22Rv1 (cell line): Measurements from ENCODE around the gene PRDM2.

Source experiments
- H3K27ac ChIP-seq: fragments of 450-650 bp; 2 replicates; pipeline ENCODE4 v1.5.1; 2017
- ZFX ChIP-seq: fragments of 450-650 bp; IDR thresholded peaks from 2 replicates; pipeline ENCODE4 v1.6.1; 2017; ENCODE audit warnings: antibody characterized with exemption, borderline replicate concordance
- TF ChIP-seq, protein P1 (sequence below): fragments of 450-650 bp; IDR thresholded peaks from 2 replicates; pipeline ENCODE4 v1.5.1; 2017; ENCODE audit warnings: mild to moderate bottlenecking

Gene PRDM2

DNA sequence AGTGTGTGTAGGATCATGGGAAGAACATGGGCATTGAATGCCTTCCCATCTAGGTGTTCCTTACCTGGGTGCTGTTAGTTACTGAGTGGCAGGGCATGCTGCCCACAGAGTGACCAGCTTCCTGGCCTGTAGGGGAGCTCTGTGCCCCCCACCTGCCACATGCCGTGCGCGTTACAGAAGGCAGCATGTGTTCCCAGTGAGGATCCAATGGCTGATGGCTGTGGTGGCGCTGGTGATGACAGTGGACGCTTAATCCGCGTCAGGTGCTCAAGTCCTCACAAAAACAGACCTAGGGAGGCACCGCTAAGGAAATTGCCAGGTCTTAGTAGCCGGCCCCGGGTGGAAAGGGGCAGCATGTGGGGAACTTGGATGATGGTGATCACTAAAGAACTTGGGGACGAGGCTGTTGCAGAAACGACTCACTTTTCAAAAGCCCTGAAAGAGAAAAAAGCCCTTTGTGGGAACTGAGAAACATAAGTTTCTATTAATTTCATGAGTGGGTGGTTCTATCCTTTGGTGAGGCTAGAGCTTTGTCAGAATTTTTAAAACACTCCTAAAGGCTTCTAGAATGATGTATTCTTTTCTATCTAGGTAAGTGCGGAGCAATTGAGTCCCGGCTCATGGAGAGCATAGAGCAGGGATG lies 93.2 kb downstream of the PRDM2 start:
- no peak overlapping the region for H3K27ac ChIP-seq
- TF ChIP-seq ZFX, result no peak
- TF ChIP-seq, protein P1, sequence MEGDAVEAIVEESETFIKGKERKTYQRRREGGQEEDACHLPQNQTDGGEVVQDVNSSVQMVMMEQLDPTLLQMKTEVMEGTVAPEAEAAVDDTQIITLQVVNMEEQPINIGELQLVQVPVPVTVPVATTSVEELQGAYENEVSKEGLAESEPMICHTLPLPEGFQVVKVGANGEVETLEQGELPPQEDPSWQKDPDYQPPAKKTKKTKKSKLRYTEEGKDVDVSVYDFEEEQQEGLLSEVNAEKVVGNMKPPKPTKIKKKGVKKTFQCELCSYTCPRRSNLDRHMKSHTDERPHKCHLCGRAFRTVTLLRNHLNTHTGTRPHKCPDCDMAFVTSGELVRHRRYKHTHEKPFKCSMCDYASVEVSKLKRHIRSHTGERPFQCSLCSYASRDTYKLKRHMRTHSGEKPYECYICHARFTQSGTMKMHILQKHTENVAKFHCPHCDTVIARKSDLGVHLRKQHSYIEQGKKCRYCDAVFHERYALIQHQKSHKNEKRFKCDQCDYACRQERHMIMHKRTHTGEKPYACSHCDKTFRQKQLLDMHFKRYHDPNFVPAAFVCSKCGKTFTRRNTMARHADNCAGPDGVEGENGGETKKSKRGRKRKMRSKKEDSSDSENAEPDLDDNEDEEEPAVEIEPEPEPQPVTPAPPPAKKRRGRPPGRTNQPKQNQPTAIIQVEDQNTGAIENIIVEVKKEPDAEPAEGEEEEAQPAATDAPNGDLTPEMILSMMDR, result no peak

DNA sequence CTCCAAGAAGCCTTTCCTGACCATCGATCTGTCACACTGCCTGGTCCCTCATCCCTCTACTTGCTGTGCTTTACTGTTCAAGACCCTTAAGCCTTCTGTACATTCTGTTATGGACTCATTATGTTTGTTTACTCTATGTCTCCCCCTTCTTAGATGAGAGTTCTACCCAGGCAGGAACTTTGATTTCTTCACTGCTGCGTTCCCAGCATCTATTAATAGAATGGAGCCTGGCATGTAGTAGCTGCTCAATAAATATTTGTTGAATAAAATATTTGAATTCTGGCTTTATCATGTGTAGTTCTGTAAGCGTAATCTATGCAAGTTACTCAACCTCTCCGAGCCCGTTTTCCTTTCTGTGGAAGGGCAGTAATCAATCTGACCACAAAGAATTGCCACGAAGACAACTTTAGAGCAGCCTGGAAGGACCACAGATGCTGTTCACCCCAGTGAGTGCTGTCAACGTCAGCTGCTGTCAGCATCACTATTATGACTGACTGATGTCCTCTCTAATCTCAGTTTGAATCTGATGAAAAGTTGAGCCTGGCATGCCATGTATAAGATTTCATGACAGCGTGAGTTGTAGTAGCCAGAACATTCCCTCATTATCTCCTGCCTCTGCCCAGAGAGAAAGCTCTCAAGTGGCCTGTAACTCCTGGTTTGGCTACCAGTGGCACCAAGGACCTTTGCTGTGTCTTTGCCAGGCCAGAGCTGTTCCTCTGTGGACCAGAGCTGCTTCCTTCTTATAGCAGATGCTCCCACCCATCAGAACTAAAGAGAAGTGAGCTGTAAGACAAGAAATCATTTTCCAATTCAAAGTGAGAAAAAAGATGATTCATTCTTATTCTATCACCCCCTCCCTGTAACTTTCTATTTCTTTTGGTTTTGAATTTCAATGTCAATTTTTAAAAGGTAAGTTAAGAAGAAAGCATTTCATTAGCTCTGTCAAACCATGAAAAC lies 94.5 kb downstream of the PRDM2 start:
- no peak for TF ChIP-seq ZFX
- TF ChIP-seq, protein P1, result no peak
- no peak overlapping the region for H3K27ac ChIP-seq

DNA sequence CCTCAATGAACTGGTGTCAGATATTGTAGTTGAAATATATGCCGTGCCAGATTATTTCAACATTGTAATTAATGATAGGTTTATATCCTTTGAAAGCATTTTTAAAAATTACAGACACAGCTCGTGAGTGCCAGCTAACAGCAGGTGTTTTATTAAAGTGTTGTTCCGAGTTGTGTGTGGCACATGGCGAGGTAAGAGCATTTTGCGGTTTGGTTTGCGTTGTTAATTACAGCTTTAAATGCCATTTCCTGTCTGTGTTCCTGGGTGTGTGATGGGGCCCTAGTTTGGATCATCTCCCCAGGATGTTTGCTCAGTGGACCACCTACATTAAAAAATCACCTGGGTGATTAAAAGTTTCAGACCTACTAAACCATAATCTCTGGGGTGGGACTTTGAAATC lies 97.4 kb downstream of the PRDM2 start:
- no peak for TF ChIP-seq ZFX
- TF ChIP-seq, protein P1, result no peak
- H3K27ac ChIP-seq, result no peak overlapping the region

DNA sequence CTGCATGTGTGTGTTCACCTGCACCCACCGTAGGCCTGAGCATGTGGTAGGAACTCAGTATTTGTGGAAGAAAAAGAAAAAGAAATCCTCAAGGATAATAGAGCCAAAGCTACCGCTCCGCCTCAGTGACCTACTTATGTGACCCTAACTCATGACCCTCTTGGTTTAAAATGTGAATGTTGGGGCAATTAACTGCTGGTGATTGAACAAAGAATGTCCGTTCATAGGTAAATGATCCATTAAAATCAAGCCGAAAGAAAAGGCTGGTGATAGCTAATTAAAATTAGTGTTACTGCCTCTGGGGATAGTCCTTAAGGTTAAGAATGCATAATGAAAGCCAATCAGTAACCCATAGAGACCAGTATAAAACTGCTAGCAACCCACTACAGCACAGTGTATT lies 98.1 kb downstream of the PRDM2 start:
- TF ChIP-seq, protein P1, result no peak
- no peak for TF ChIP-seq ZFX
- no peak overlapping the region for H3K27ac ChIP-seq

DNA sequence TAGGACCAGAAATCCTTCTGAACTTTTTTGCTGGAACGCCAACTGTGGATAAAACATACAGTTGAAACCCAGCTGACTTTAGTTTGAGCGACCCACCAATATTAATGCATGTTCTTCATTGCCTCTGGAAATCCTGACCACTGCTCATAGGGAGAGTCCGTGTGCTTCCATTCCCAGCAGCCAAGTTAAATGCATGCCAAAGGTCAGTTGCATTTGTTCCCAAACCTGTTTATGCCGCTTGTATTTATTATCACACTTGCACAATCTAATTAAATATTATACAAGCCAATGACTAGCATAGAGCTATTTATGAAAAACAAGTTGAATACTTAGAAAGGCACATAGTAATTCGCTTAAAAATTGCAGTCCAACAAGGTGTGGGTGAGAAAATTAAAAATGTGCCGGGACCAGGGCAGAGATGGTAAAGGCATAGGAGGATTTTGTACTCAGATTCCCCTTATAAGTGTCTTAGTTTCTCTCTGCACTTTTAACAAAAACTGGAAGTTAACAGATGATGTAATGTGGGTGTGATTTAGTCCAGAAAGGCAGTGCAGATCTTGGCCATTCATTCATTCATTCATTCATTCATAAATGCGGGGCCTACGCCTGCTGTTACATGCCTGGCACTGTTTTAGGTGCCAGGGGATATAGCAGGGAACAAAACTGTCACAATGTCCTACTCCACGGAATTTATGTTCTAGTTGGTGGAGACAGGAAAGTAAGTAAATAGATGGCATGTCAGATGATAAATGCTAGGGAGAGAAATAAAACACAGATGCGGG lies 99.7 kb downstream of the PRDM2 start:
- no peak for TF ChIP-seq ZFX
- no peak overlapping the region; the same call in 1 of the 2 replicates for H3K27ac ChIP-seq

DNA sequence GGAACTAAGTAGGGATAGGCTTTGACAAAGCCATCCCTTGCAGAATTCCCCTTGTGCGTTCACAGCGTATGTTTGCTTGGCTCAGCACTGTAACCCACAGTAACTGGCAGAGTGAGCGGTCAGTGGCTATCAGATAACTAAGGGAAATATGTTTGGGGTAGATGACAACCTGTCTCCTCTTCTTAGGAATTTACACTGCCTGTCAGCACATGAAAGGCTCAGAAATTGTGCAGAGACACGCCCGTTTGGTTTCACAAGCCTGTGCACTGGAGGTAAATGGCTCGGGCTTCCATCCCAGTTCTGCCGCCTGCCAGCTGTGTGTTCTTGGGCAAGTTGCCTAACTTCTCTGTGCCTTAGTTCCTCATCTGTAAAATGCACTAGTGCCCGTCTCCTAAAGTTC lies 101.2 kb downstream of the PRDM2 start:
- TF ChIP-seq, protein P1, result no peak
- TF ChIP-seq ZFX, result no peak
- H3K27ac ChIP-seq, result no peak overlapping the region

DNA sequence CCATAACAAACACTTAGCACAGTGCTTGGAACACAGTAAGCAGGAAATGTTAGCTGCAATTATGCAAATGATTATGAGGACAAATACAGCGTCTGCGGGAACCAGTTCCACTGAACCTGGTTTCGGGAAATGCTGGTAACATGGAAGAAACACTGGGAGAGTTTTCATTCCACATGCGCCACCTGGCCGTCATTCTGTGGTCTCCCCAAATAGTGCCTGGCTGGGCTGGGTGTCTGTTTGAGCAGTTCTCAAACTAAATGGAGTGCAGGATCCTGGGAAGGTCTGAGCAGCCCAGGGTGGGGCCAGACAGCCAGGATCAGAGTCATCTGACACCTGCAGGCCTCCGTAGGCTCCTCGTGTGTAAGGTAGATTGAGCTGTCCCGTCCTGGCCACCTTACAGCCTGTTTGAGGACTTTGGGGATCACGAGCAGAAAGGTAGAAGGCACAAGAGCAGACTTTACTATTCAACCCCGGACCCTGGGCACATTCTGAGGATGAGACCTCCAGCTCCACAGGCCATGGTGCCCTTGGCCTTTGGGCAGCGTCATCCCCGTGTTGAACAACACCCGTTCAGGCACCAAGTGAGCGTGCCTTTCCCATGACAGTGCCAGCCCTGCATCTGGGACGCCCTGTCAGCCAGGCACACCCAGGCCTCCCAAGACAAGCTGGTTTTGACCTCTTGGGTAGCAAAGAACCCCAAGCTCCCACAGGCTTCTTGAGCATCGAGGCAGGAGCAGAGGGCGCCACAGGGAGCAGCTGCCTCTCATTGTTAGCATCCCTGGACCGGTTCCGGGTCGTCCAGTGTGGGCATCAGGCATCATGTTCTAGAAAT lies 101.9 kb downstream of the PRDM2 start:
- no peak overlapping the region for H3K27ac ChIP-seq
- TF ChIP-seq, protein P1, result no peak
- no peak for TF ChIP-seq ZFX
